ENCODE data around the gene ATP11A.

ATP11A gene

GRCh38 chr13:112744168-112745021, 54.6 kb downstream of the ATP11A start:
- DNase-seq, result no peak

- DNase-seq, result no peak
These were observed 56.2 kb downstream of the ATP11A start for GRCh38 chr13:112746044-112746443.

GRCh38 chr13:112747256-112747655, 57.4 kb downstream of the ATP11A start:
- DNase-seq, result no peak

GRCh38 chr13:112748947-112749735, 59.3 kb downstream of the ATP11A start:
- no peak for DNase-seq

GRCh38 chr13:112750570-112750969, 60.7 kb downstream of the ATP11A start:
- DNase-seq, result no peak

- DNase-seq, result no peak
These were observed 61.8 kb downstream of the ATP11A start for GRCh38 chr13:112751617-112752016.

- DNase-seq, result no peak
These were observed 62.4 kb downstream of the ATP11A start for GRCh38 chr13:112752211-112752610.

GRCh38 chr13:112752711-112753541, 63.1 kb downstream of the ATP11A start:
- DNase-seq, result no peak

GRCh38 chr13:112753833-112754232, 64.0 kb downstream of the ATP11A start:
- no peak for DNase-seq

- DNase-seq, result no peak
These were observed 64.6 kb downstream of the ATP11A start for GRCh38 chr13:112754281-112755025.

- DNase-seq, result no peak
These were observed 65.5 kb downstream of the ATP11A start for GRCh38 chr13:112755331-112755730.

GRCh38 chr13:112756081-112756480, 66.2 kb downstream of the ATP11A start:
- DNase-seq, result no peak

GRCh38 chr13:112756511-112756966, 66.7 kb downstream of the ATP11A start:
- no peak for DNase-seq

GRCh38 chr13:112756967-112757758, 67.3 kb downstream of the ATP11A start:
- DNase-seq, result no peak

- no peak for DNase-seq
These were observed 67.9 kb downstream of the ATP11A start for GRCh38 chr13:112757759-112758086.

GRCh38 chr13:112759053-112759452, 69.2 kb downstream of the ATP11A start:
- no peak for DNase-seq

GRCh38 chr13:112759827-112760226, 70.0 kb downstream of the ATP11A start:
- no peak for DNase-seq

GRCh38 chr13:112760435-112760834, 70.6 kb downstream of the ATP11A start:
- no peak for DNase-seq

- no peak for DNase-seq
These were observed 71.1 kb downstream of the ATP11A start for GRCh38 chr13:112760931-112761330.

- no peak for DNase-seq
These were observed 72.2 kb downstream of the ATP11A start for GRCh38 chr13:112761701-112762689.

Measured in activated CD8-positive, alpha-beta memory T cell treated with anti-CD3 and anti-CD28 coated beads, Interleukin-2, amount 50 U/mL, for 4 hours (primary cell).